GM10266 (cell line): ENCODE results near the gene KIF26A.

Experiments
- DNase-seq: peaks from one replicate; pipeline ENCODE4 v3.0.0; 2012; ENCODE audit errors: extremely low spot score
- TF ChIP-seq, protein P1 (sequence below): IDR thresholded peaks from 2 replicates; pipeline ENCODE4 v1.5.1; 2012; ENCODE audit warnings: mild to moderate bottlenecking, low read depth; ENCODE audit not compliant: control insufficient read depth, insufficient read depth; ENCODE audit errors: missing control alignments

The KIF26A gene

GRCh38 chr14:104098272-104099095 is 39.9 kb upstream of the KIF26A start:
- TF ChIP-seq, protein P1, sequence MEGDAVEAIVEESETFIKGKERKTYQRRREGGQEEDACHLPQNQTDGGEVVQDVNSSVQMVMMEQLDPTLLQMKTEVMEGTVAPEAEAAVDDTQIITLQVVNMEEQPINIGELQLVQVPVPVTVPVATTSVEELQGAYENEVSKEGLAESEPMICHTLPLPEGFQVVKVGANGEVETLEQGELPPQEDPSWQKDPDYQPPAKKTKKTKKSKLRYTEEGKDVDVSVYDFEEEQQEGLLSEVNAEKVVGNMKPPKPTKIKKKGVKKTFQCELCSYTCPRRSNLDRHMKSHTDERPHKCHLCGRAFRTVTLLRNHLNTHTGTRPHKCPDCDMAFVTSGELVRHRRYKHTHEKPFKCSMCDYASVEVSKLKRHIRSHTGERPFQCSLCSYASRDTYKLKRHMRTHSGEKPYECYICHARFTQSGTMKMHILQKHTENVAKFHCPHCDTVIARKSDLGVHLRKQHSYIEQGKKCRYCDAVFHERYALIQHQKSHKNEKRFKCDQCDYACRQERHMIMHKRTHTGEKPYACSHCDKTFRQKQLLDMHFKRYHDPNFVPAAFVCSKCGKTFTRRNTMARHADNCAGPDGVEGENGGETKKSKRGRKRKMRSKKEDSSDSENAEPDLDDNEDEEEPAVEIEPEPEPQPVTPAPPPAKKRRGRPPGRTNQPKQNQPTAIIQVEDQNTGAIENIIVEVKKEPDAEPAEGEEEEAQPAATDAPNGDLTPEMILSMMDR: no peak
- DNase-seq: no peak

DNA sequence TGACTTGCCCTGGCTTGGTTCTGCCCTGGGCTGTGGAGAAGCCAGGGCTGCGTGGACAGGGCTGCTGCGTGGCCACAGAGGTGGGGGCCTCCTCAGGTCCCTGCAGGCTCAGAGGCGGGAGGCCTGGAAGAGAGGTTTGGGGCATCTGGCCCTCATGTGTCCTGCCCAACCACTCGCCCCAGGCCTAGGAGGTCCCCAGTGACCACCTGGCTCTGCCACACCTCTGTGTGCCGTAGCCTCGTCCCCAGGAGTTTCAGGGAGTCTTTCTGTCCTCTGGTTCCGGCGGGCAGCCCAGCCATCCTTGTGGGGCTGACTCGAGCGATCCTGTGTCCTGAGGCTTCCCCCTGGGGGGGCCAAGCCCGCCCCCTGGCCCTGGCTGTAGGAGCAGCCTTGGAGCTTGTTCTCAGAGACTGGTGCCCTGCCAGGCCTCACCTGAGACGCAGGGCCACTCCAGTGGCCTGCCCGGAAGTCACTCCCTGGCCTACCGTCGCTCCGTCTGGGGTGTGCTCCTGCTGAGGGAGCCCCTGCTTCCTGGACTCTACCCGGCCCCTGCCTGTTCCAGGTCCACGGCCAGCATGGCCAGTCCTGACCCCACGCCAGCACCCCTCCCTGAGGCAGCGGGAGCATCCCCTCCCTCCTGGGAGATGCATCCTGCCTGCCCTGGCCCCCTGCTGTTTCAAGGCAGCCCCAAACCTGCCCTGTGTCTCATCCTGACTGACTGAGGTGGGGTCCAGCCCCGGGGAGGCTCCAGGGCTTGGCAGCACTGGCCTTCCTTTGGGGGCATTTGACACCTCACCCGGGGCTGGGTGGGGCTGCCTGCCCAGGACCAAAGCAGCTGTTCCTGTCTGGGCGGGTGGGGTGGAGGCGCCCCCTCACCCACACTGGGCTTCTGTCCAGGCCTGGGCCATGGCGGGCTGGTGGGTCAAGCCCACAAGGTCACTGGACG is 39.0 kb upstream of the KIF26A start:
- TF ChIP-seq, protein P1: no peak
- DNase-seq: no peak

DNA sequence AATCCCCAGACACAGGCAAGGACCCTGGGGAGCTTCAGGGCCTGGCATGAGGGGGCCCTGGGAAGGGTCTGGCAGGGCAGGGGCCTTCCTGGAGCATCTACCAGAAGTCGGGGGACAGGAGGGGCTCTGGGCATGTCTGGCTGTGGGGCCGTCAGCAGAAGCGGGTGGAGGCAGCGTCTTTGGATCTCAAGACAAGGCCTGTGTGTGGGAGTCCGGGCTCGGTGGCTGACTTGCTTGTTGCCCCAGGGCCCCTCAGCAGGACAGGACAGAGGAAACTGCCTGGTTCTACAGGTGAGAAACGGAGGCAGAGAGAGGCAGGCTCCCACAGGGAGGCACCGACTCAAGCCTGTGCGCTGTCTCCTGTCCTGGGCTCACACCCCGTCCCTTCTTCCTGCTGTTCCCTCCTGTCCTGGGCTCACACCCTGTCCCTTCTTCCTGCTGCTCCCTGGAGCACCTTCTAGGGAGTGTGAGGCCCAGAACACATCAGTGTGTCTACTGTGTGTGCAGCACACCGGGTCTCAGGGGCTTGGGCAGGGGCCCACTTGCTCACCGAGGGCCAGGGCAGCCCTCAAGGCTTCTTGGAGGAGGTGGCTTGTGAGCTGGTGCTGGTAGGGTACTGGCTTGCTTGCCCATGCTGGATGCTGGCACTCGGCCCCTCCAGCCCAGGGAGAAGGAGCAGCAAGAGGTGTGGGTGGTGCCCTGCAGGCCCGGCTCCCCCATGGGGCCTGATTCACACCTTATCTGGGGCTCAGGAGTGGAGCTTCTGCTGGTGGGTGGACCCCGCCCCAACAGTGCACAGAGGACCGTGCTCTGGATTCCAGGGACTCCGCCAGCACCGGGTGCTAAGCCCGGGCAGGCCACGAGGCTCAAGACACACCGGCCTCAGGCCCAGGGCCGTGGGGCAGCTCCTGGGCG is 38.0 kb upstream of the KIF26A start:
- TF ChIP-seq, protein P1: no peak
- no peak for DNase-seq

GRCh38 chr14:104101086-104101621 is 37.2 kb upstream of the KIF26A start:
- no peak for DNase-seq
- TF ChIP-seq, protein P1: no peak

DNA sequence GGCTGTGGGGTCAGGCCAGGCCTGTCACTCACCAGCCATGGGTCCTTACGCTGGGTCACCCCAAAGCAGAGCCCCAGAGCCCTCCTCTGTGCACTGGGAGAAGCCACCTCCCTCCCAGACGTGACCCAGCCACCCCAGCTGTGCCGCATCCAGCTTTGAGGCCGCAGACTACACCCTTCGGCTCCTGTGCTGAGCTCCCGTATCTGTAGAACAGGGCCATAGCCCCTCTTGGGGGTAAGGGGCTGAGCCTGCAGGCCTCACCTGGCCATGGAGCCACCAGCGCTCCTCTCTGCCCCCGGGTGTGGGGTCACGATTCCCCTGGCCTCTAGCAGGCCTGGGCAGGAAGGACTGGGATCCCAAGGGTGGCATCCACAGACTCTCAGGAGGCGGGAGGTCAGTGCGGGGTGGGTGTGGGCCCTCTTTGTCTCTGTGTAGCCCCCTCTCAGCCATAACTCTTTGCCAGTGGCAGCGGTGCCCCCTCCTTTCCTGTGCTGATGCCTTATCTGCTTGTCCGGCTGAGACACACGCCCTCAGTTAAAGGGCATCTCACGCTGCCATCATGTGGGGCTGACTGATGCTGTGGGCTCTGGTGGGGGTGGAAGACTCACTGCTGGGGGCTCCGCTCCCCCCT is 36.6 kb upstream of the KIF26A start:
- no peak for DNase-seq
- TF ChIP-seq, protein P1: no peak

DNA sequence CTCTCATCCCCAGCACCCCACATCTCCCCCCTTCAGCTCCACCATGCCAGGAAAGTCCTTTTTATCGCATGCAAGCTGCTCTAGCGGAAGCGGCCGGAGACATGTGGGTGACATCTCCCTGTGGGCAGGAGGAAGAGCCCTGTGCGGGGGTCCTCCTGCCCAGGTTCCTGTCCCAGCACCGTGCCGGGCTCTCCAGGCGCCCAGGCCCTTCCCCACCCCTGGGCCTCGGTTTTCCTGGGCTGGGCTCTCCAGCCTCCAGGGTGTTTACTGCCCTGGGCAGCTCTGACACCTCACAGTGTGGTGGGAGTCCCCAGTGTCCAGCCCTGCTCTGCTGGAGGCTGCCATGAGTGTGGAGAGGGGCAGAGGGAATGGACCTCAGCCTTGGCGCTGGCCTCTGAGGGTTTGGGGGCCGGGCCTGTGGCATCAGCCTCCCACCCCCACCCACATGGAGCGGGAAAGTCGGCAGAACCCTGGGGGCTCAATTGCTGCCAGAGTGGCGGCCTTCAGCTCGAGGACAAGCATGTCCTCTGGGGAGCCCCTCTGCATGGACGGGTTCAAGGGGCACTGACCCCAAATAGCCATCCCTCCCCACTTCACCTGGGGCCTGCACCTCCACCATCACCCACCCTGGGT is 36.0 kb upstream of the KIF26A start:
- TF ChIP-seq, protein P1: no peak
- no peak for DNase-seq
